ENCODE measurements around the gene BIN2. TPM values are rescaled to one million over a fixed set of nuclear protein-coding genes. Genes with fewer than 3 reads are reported as not detected.

Gene BIN2
- total RNA-seq, 1 donor from 2014 or later, result 45.4 TPM

DNA sequence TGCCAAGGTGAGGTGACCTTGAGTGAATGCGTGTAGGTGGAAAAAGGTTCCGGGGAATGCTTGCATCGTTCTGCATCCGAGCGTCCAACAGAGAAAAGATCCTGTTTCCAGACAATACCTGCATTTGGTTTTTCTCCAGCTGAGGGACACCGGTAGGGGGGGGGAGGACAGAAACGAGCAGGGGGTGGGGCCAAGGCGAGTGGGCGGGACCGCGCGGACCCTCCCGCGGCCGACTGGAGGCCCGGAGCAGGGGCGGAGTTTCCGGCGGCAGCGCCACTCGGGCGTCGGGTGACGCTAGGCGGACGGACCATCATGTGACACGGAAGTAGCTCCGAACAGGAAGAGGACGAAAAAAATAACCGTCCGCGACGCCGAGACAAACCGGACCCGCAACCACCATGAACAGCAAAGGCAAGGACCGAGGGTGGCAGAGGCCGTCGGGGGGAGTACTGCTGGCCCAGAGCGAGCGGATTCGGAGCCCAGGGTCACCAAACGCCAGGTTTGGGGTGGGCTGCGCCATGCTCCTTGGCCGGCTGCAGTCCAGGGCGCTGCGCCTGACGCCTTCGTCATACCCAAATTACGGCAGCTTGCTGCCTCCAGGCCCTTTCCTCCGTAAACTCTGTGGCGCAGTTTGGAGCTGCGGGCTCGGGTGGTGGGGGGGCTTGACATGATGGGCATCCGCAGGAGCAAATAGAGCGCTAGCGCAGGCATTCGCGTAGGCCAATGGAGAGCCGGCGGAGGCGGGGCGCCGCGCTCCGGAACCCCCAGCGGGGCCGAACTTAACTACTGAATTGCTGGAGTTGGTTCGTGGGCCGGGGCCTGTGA lies 85.3 kb downstream of the BIN2 start, which contains the start of gene DAZAP2:
TSS of gene DAZAP2 (plus strand) at position 317 of the 825 bp plus-strand sequence. CDS start at position 399, 82 bp downstream.
- ATAC-seq, result peak; percentile 98 to 99
- intact Hi-C loops (cut with DNase I), result no loop called here

DNA sequence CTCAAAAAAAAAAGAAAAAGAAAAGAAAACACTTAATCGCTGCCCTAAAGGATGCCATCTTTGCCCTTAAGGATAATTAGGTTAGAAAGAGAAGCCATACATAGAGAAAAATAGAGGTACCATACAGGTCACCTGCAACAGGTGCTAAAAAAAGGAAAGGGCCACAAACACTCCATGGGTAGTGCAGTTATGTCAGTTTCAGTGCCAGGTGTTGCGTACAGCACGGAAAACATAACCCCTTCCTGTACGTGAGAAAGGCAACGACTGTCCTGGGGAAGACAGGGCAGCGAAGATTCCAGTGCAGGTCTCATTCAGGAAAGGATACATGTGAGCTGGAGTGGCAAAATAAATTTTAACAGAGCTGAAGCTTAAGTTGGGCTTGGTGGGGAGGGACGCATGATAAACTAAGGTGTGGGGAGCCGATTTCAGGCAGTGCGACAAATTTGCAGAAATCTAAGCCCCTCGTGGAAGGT lies 85.9 kb downstream of the BIN2 start:
- peaks cover 30% of the 10 kb centered on the region for H3K36me3 ChIP-seq
- intact Hi-C loops (cut with DNase I), result no loop called here
- peak overlapping the region; percentile 100 for H3K27ac ChIP-seq
- peaks cover 41% of the 10 kb centered on the region for H3K4me1 ChIP-seq
- DNase-seq (no peak), ATAC-seq (peak; percentile 22 to 37)
- TF ChIP-seq CTCF (IDR thresholded peaks at IDR 0.05), result no peak
- H3K9me3 ChIP-seq, result no peaks in the 10 kb centered on the region
- peak overlapping the region; percentile 96 for H3K4me3 ChIP-seq
- H3K27me3 ChIP-seq (ENCODE audit: low read depth), result no peaks in the 10 kb centered on the region

More for the DNA sequence above, 85.3 kb downstream of the BIN2 start, which contains the start of gene DAZAP2:
- no peaks in the 10 kb centered on the region for H3K9me3 ChIP-seq
- peak within 1 kb of the TSS; percentile 96 for H3K4me3 ChIP-seq
- H3K4me1 ChIP-seq, result peaks cover 43% of the 10 kb centered on the region
- no peaks in the 10 kb centered on the region for H3K27me3 ChIP-seq (ENCODE audit: low read depth)
- peak; percentile 98 for DNase-seq
- peaks cover 37% of the 10 kb centered on the region for H3K36me3 ChIP-seq
- H3K27ac ChIP-seq, result peak within 1 kb of the TSS; percentile 100
- TF ChIP-seq CTCF (IDR thresholded peaks at IDR 0.05), result peak; percentile 7

DNA sequence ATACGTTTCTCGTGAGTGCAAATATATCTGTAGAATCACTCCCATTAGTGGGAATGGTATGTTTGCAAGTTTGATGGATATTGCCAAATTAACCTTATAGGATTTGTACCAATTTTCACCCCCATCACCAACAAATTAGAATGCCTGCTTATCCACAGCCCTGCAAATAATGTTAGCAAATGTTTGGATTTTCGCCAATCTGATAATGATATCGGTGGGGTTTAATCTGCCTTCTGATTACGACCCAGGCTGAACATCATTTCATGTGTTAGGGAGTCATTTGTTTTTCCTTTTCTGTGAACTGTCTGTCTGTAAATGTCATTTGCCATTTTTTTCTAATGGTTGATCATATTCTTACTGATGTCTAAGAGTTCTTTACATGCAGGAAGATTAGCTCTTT lies 89.4 kb downstream of the BIN2 start:
- peaks cover 5% of the 10 kb centered on the region for H3K4me1 ChIP-seq
- no peak overlapping the region for H3K4me3 ChIP-seq
- ATAC-seq (no peak), DNase-seq (no peak)
- H3K36me3 ChIP-seq, result no peaks in the 10 kb centered on the region
- TF ChIP-seq CTCF (IDR thresholded peaks at IDR 0.05), result no peak
- no peak overlapping the region for H3K27ac ChIP-seq
- intact Hi-C loops (cut with DNase I), result no loop called here
- H3K27me3 ChIP-seq (ENCODE audit: low read depth), result no peaks in the 10 kb centered on the region
- no peaks in the 10 kb centered on the region for H3K9me3 ChIP-seq

GRCh38 chr12:51232642-51233041 lies 91.3 kb downstream of the BIN2 start:
- intact Hi-C loops (cut with DNase I), result no loop called here
- Histone ChIP-seq H3K36me3 (no peaks in the 10 kb centered on the region), H3K27ac (no peak overlapping the region), H3K9me3 (no peaks in the 10 kb centered on the region), H3K4me3 (no peak overlapping the region), H3K27me3 (ENCODE audit: low read depth) (no peaks in the 10 kb centered on the region), H3K4me1 (no peaks in the 10 kb centered on the region)
- DNase-seq (no peak), ATAC-seq (no peak)
- TF ChIP-seq CTCF (IDR thresholded peaks at IDR 0.05), result no peak

Other genes with a start within 250 kb of the BIN2 start
- gene CSRNP2, start 240.6 kb downstream of the BIN2 start, total RNA-seq, result 21.2 TPM
- gene TFCP2, start 151.0 kb downstream of the BIN2 start, total RNA-seq, result 30.2 TPM
- gene POU6F1, start 106.1 kb downstream of the BIN2 start, total RNA-seq, result 13.5 TPM
- 259 TPM for gene DAZAP2, start 85.3 kb downstream of the BIN2 start, total RNA-seq
- 31.3 TPM for gene SMAGP, start 53.8 kb downstream of the BIN2 start, total RNA-seq
- gene CELA1, start 22.5 kb upstream of the BIN2 start, total RNA-seq, result not detected
- gene GALNT6, start 67.2 kb upstream of the BIN2 start, total RNA-seq, result 24.0 TPM
- gene SLC4A8, start 100.7 kb upstream of the BIN2 start, total RNA-seq, result 8.3 TPM

All from lower lobe of right lung (tissue), 2 donors.